Measurements from ENCODE around the gene TTC13. TPM values are rescaled to one million over a fixed set of nuclear protein-coding genes. Genes with fewer than 3 reads are reported as not detected.
A peak's percentile ranks its signal among the peaks of the same experiment; 100 is the strongest.

TTC13 gene
- total RNA-seq, 4 donors from 2014 or later, result 8.4 to 27.0 (median 11.5) TPM

GRCh38 chr1:230867903-230868735 is 110.5 kb downstream of the TTC13 start, which contains the start of gene C1orf198:
C1orf198 (minus strand) TSS chr1:230868521; CDS start chr1:230868512, 9 bp downstream.
- peak within 1 kb of the TSS; percentile 86 to 97 (median 91) for H3K27ac ChIP-seq (replicated peaks in 1 of 4)
- intact Hi-C loops (cut with DNase I), result no loop called here
- no peaks in the 10 kb centered on the region for H3K9me3 ChIP-seq
- H3K27me3 ChIP-seq, result no peaks in the 10 kb centered on the region
- H3K4me3 ChIP-seq, result peak within 1 kb of the TSS; percentile 88 to 100 (median 95)
- H3K4me1 ChIP-seq, result peaks cover 36 to 63% (median 56%) of the 10 kb centered on the region in 4 donors
- H3K36me3 ChIP-seq, result no peaks in the 10 kb centered on the region
- no peak for DNase-seq (ENCODE audit: extremely low spot score)
- TF ChIP-seq POLR2A (IDR thresholded peaks at IDR 0.05; ENCODE audit: low read depth), result peak; percentile 59
- TF ChIP-seq CTCF (IDR thresholded peaks at IDR 0.05), result no peak
- no peak for TF ChIP-seq EP300 (IDR thresholded peaks at IDR 0.05)
- peak; percentile 24 to 86 for TF ChIP-seq POLR2AphosphoS5 (IDR thresholded peaks at IDR 0.05)
- 3% methylated on average over 17 of the region's 96 CpGs for WGBS

GRCh38 chr1:230867101-230867902 is 111.4 kb downstream of the TTC13 start:
- intact Hi-C loops (cut with DNase I), result no loop called here
- H3K4me3 ChIP-seq, result peak overlapping the region; percentile 88 to 100 (median 95)
- no peaks in the 10 kb centered on the region for H3K36me3 ChIP-seq
- peak overlapping the region; percentile 86 to 97 (median 91) for H3K27ac ChIP-seq (replicated peaks in 1 of 4)
- no peaks in the 10 kb centered on the region for H3K9me3 ChIP-seq
- H3K4me1 ChIP-seq, result peaks cover 44 to 72% (median 60%) of the 10 kb centered on the region in 4 donors
- DNase-seq (ENCODE audit: extremely low spot score), result no peak
- TF ChIP-seq CTCF (IDR thresholded peaks at IDR 0.05), result no peak
- no peak for TF ChIP-seq POLR2A (IDR thresholded peaks at IDR 0.05; ENCODE audit: low read depth)
- TF ChIP-seq POLR2AphosphoS5 (IDR thresholded peaks at IDR 0.05), result no peak
- TF ChIP-seq EP300 (IDR thresholded peaks at IDR 0.05), result no peak
- no peaks in the 10 kb centered on the region for H3K27me3 ChIP-seq
- WGBS, result 19% methylated on average over 16 of the region's 17 CpGs

GRCh38 chr1:230866171-230867070 is 112.2 kb downstream of the TTC13 start:
- H3K36me3 ChIP-seq, result peaks cover 0 to 8% (median 0%) of the 10 kb centered on the region in 4 donors
- peak overlapping the region; percentile 88 to 100 (median 95) for H3K4me3 ChIP-seq
- H3K4me1 ChIP-seq, result peaks cover 52 to 80% (median 69%) of the 10 kb centered on the region in 4 donors
- H3K27ac ChIP-seq (replicated peaks in 1 of 4), result peak overlapping the region; percentile 86 to 97 (median 91)
- WGBS, result 38% methylated on average over 8 of the region's 9 CpGs
- TF ChIP-seq POLR2AphosphoS5 (IDR thresholded peaks at IDR 0.05), result peak in 1 of 2 donors; percentile 64
- TF ChIP-seq CTCF (IDR thresholded peaks at IDR 0.05), result no peak
- intact Hi-C loops (cut with DNase I), result no loop called here
- H3K27me3 ChIP-seq, result no peaks in the 10 kb centered on the region
- no peak for DNase-seq (ENCODE audit: extremely low spot score)
- H3K9me3 ChIP-seq, result no peaks in the 10 kb centered on the region

GRCh38 chr1:230865062-230865817 is 113.4 kb downstream of the TTC13 start:
- H3K36me3 ChIP-seq, result peaks cover 0 to 9% (median 0%) of the 10 kb centered on the region in 4 donors
- H3K27me3 ChIP-seq, result no peaks in the 10 kb centered on the region
- intact Hi-C loops (cut with DNase I), result loop anchor here (2.0 kb wide), 1 partner anchor 14 kb away; no protein-coding TSS in a partner anchor
- peak overlapping the region; percentile 61 to 97 (median 88) for H3K27ac ChIP-seq (replicated peaks in 1 of 4)
- H3K9me3 ChIP-seq, result no peaks in the 10 kb centered on the region
- H3K4me3 ChIP-seq, result peak overlapping the region; percentile 88 to 100 (median 95)
- H3K4me1 ChIP-seq, result peaks cover 58 to 86% (median 74%) of the 10 kb centered on the region in 4 donors
- DNase-seq (ENCODE audit: extremely low spot score), result no peak
- TF ChIP-seq CTCF (IDR thresholded peaks at IDR 0.05) (no peak), EP300 (IDR thresholded peaks at IDR 0.05) (no peak), POLR2AphosphoS5 (IDR thresholded peaks at IDR 0.05) (no peak), POLR2A (IDR thresholded peaks at IDR 0.05; ENCODE audit: low read depth) (no peak)
- whole genome bisulfite sequencing, result 83% methylated on average over 8 of the region's 8 CpGs
